HG02981 (cell line): ENCODE measurements around the gene MBD4.
A peak's percentile ranks its signal among the peaks of the same experiment; 100 is the strongest.
"Not testable (repeated sequence)": the region's sequence is repeated elsewhere in the genome, so short reads cannot be mapped to it uniquely, and the experiment has no call there.

Experiments used
- ATAC-seq: cut with Tn5 transposase; IDR thresholded peaks from one replicate; pipeline ENCODE4 v1.9.1; 2021; ENCODE audit warnings: mild to moderate bottlenecking, moderate library complexity; ENCODE audit not compliant: unreplicated experiment

Gene MBD4

DNA sequence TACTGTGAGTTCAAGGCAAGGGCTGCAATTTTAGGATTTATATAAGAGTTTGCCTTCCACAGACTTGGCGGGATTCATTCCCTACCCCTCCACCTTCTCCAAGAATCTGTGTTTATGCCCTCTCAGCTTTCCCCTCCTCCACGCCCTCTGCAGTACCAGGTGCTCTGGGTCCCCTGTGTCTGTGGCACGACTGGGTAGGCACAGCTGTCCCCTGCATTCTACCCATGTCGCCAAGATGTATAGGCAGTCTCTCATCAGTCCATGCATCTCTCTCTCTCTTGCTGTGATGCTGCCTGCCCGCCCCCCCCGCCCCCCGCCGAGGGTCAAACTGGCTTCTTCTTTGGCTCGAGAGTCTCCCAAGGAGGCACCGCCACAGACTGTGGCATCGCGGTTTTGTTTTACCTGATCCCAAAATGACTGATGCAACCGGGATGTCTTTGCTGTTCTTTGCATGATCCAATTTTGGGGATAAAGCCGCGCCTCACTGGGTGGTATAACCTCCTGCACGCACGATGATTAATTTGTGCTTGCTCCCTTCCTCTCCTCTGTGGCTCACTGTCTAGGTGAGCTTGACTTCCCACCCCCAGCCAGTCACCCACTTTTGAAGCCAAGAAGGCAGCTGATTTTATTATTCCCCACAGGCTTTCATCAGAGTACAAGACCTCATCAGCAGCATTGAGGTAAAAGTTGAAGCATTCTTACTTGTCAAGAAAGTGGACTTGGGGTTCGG, 55.0 kb downstream of the MBD4 start:
- no peak for ATAC-seq

DNA sequence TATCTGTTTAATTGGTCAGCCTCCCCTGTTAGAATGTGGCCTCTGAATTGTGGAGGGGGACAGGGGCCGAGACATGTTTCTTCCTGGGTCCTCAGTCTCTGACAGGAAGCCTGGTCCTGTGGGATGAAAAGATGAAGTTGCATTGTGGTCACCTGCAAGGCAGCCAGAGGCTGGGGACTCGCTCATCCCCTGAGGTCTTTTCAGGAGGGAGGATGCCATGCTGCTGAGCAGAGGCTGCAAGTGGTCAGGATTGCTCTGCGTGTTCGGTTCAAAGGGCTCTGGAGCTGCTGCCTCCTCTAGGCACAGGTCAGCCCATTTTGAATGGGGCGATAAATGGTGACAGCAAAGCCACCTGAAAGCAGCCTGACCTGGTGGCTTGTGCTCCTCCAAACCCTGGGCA, 55.6 kb downstream of the MBD4 start:
- ATAC-seq, result not testable (repeated sequence)

GRCh38 chr3:129383292-129383860, 56.4 kb downstream of the MBD4 start:
- peak; percentile 86 for ATAC-seq

GRCh38 chr3:129382366-129382765, 57.4 kb downstream of the MBD4 start:
- ATAC-seq, result no peak
